Liver (tissue), 9 donors: ENCODE results near the gene WDR17. TPM values are rescaled to one million over a fixed set of nuclear protein-coding genes. Genes with fewer than 3 reads are reported as not detected.
A peak's percentile ranks its signal among the peaks of the same experiment; 100 is the strongest.

ENCODE experiments used
- DNase-seq: peaks from one replicate; pipeline ENCODE4 v3.0.0-alpha.2; 2017; ENCODE audit warnings: low spot score
- H3K27ac ChIP-seq, 2 donors: one replicate each; pipeline ENCODE4 v1.7.0; 2013; ENCODE audit warnings: inconsistent platforms in 2 of 2, low read length in 2 of 2, control low read depth in 1 of 2, low read depth in 1 of 2, mild to moderate bottlenecking in 1 of 2
- H3K27me3 ChIP-seq, 4 donors: one replicate each; pipeline versions ENCODE4 v1.6.1 to v1.7.0; 2013; ENCODE audit warnings: low read length in 3 of 4, inconsistent platforms in 1 of 4, mild to moderate bottlenecking in 1 of 4, moderate library complexity in 1 of 4; ENCODE audit not compliant: control insufficient read depth in 4 of 4, insufficient read depth in 4 of 4
- H3K36me3 ChIP-seq, 4 donors: one replicate each; pipeline versions ENCODE4 v1.6.1 to v1.7.0; 2013; ENCODE audit warnings: low read length in 3 of 4, mild to moderate bottlenecking in 3 of 4, low read depth in 1 of 4, moderate library complexity in 1 of 4; ENCODE audit not compliant: control insufficient read depth in 4 of 4, insufficient read depth in 3 of 4
- H3K4me1 ChIP-seq, 4 donors: one replicate each; pipeline versions ENCODE4 v1.6.1 to v1.7.0; 2013; ENCODE audit warnings: low read length in 3 of 4, mild to moderate bottlenecking in 3 of 4, moderate library complexity in 1 of 4; ENCODE audit not compliant: control insufficient read depth in 4 of 4, insufficient read depth in 4 of 4
- H3K4me3 ChIP-seq, 3 donors: one replicate each; pipeline versions ENCODE4 v1.6.1 to v1.7.0; 2013; ENCODE audit warnings: low read length in 3 of 3, control low read depth in 1 of 3, low read depth in 1 of 3, mild to moderate bottlenecking in 1 of 3
- H3K9ac ChIP-seq, 2 donors: one replicate each; pipeline ENCODE4 v1.7.0; 2013; ENCODE audit warnings: low read length in 2 of 2, mild to moderate bottlenecking in 2 of 2, moderate library complexity in 2 of 2, control low read depth in 1 of 2, low read depth in 1 of 2
- H3K9me3 ChIP-seq, 4 donors: one replicate each; pipeline versions ENCODE4 v1.6.1 to v1.7.0; 2013; ENCODE audit warnings: low read length in 3 of 4; ENCODE audit not compliant: control insufficient read depth in 4 of 4
- ATF3 ChIP-seq: IDR thresholded peaks from 2 replicates; pipeline ENCODE4 v1.6.1; 2016; ENCODE audit warnings: antibody characterized with exemption
- CTCF ChIP-seq: fragments of 150-350 bp; IDR thresholded peaks from 2 replicates; pipeline ENCODE4 v1.5.1; 2017; ENCODE audit warnings: improper control_type of control experiment, low read depth, low read length; ENCODE audit not compliant: missing input control
- EGR1 ChIP-seq, 2 donors: IDR thresholded peaks; 2 replicates each; pipeline ENCODE4 v1.6.1; 2016 to 2018; ENCODE audit warnings: antibody characterized with exemption in 2 of 2, low read depth in 2 of 2
- FOXA1 ChIP-seq: IDR thresholded peaks from 2 replicates; pipeline ENCODE4 v1.6.1; 2016; ENCODE audit warnings: antibody characterized with exemption
- FOXA2 ChIP-seq: IDR thresholded peaks from 2 replicates; pipeline ENCODE4 v1.6.1; 2016; ENCODE audit warnings: antibody characterized with exemption
- GABPA ChIP-seq, 2 donors: IDR thresholded peaks in 1 of 2; conservative IDR thresholded peaks in 1 of 2; 2 replicates each; pipeline ENCODE4 v1.6.1; 2016; ENCODE audit warnings: antibody characterized with exemption in 2 of 2, mild to moderate bottlenecking in 1 of 2, moderate library complexity in 1 of 2
- HNF4A ChIP-seq, 2 donors: conservative IDR thresholded peaks; 2 replicates each; pipeline ENCODE4 v1.6.1; 2016; ENCODE audit warnings: antibody characterized with exemption in 2 of 2, mild to moderate bottlenecking in 2 of 2
- HNF4G ChIP-seq: IDR thresholded peaks from 2 replicates; pipeline ENCODE4 v1.6.1; 2016; ENCODE audit warnings: antibody characterized with exemption
- JUND ChIP-seq, 2 donors: IDR thresholded peaks; 2 replicates each; pipeline ENCODE4 v1.6.1; 2016; ENCODE audit warnings: antibody characterized with exemption in 2 of 2
- MAX ChIP-seq: IDR thresholded peaks from 2 replicates; pipeline ENCODE4 v1.6.1; 2016; ENCODE audit warnings: antibody characterized with exemption
- NR2F2 ChIP-seq: IDR thresholded peaks from 2 replicates; pipeline ENCODE4 v1.6.1; 2016; ENCODE audit warnings: antibody characterized with exemption
- RAD21 ChIP-seq, 2 donors: IDR thresholded peaks; 2 replicates each; pipeline ENCODE4 v1.6.1; 2016; ENCODE audit warnings: antibody characterized with exemption in 2 of 2, mild to moderate bottlenecking in 2 of 2
- REST ChIP-seq: IDR thresholded peaks from 2 replicates; pipeline ENCODE4 v1.6.1; 2016; ENCODE audit warnings: antibody characterized with exemption, mild to moderate bottlenecking
- RXRA ChIP-seq, 2 donors: IDR thresholded peaks; 2 replicates each; pipeline ENCODE4 v1.6.1; 2017 to 2018; ENCODE audit warnings: antibody characterized with exemption in 2 of 2, mild to moderate bottlenecking in 1 of 2
- SP1 ChIP-seq: IDR thresholded peaks from 2 replicates; pipeline ENCODE4 v1.6.1; 2018; ENCODE audit warnings: antibody characterized with exemption, mild to moderate bottlenecking
- TAF1 ChIP-seq: conservative IDR thresholded peaks from 2 replicates; pipeline ENCODE4 v1.6.1; 2016; ENCODE audit warnings: antibody characterized with exemption, mild to moderate bottlenecking
- YY1 ChIP-seq: IDR thresholded peaks from 2 replicates; pipeline ENCODE4 v1.6.1; 2016; ENCODE audit warnings: antibody characterized with exemption, mild to moderate bottlenecking
- ZBTB33 ChIP-seq: IDR thresholded peaks from 2 replicates; pipeline ENCODE4 v1.6.1; 2016; ENCODE audit warnings: antibody characterized with exemption
- WGBS: extraction: QIAGEN DNeasy Blood & Tissue Kit; methylation state at CpG from one replicate; pipeline ENCODE4 v1.1.7; 2013; 5-methylcytosine and 5-hydroxymethylcytosine counted together
- polyA plus RNA-seq, 2 donors: library from polyadenylated mRNA; stranded (reverse) in 1 of 2; unstranded in 1 of 2; fragments of 200-250 nt in 1 of 2; fragments of >200 nt in 1 of 2; fragmentation: Nextera tagmentation in 1 of 2; extraction: Ambion mirVana in 1 of 2; gene quantifications; one replicate each; pipeline versions ENCODE4 v1.2.1 to v1.2.3, GENCODE V29; 2013 to 2015
- total RNA-seq, 2 donors: library from RNA; depleted of rRNA; stranded (reverse); fragments of >200 nt; gene quantifications; one replicate each; pipeline ENCODE4 v1.2.3, GENCODE V29; 2014
- donor health status: healthy.
- donor health status: healthy.
- donor health status: healthy.
- donor health status: healthy.
- donor health status: healthy.

Gene WDR17
- total and polyA plus RNA-seq, 4 donors = 0.14 to 0.84 (median 0.34) TPM

- TF ChIP-seq MAX (no peak), EGR1 (IDR thresholded peaks at IDR 0.05; ENCODE audit: low read depth in 2 of 2) (no peak), RXRA (IDR thresholded peaks at IDR 0.05) (no peak), FOXA2 (no peak), TAF1 (no peak), NR2F2 (no peak), SP1 (no peak), HNF4G (no peak), ATF3 (no peak), FOXA1 (no peak), JUND (IDR thresholded peaks at IDR 0.05) (no peak)
Measured at GRCh38 chr4:176053785-176054184, 11.9 kb upstream of the WDR17 start (continued).

GRCh38 chr4:176054942-176055341 lies 10.7 kb upstream of the WDR17 start:
- WGBS = 29% methylated on average over 2 of the region's 2 CpGs
- DNase-seq = no peak

GRCh38 chr4:176063718-176064117 lies 1.9 kb upstream of the WDR17 start:
- TF ChIP-seq GABPA (IDR thresholded peaks at IDR 0.05 in 1 of 2, conservative IDR thresholded peaks at IDR 0.05 in 1 of 2) (no peak), TAF1 (no peak), JUND (IDR thresholded peaks at IDR 0.05) (no peak), MAX (no peak), SP1 (no peak), ATF3 (no peak), RAD21 (IDR thresholded peaks at IDR 0.05) (no peak), FOXA1 (no peak), RXRA (IDR thresholded peaks at IDR 0.05) (no peak), HNF4A (conservative IDR thresholded peaks at IDR 0.05) (no peak), HNF4G (no peak), CTCF (no peak), EGR1 (IDR thresholded peaks at IDR 0.05; ENCODE audit: low read depth in 2 of 2) (no peak), FOXA2 (no peak), NR2F2 (no peak), ZBTB33 (no peak), YY1 (no peak), REST (no peak)
- peaks cover 0 to 6% (median 1%) of the 10 kb centered on the region in 4 donors for H3K4me1 ChIP-seq
- 78% methylated on average over 20 of the region's 20 CpGs for WGBS

More at GRCh38 chr4:176054942-176055341, 10.7 kb upstream of the WDR17 start:
- Histone ChIP-seq H3K4me1 (no peaks in the 10 kb centered on the region), H3K36me3 (no peaks in the 10 kb centered on the region), H3K4me3 (no peak overlapping the region), H3K27ac (no peak overlapping the region), H3K9ac (no peak overlapping the region), H3K9me3 (no peaks in the 10 kb centered on the region), H3K27me3 (no peaks in the 10 kb centered on the region)
- TF ChIP-seq NR2F2 (no peak), RAD21 (IDR thresholded peaks at IDR 0.05) (peak; percentile 62 to 67)

More at GRCh38 chr4:176063718-176064117, 1.9 kb upstream of the WDR17 start:
- no peaks in the 10 kb centered on the region for H3K9me3 ChIP-seq
- no peak for DNase-seq
- H3K9ac ChIP-seq = no peak overlapping the region
- H3K36me3 ChIP-seq = no peaks in the 10 kb centered on the region
- no peak overlapping the region for H3K27ac ChIP-seq
- H3K27me3 ChIP-seq = peaks cover 0 to 5% (median 0%) of the 10 kb centered on the region in 4 donors
- no peak overlapping the region for H3K4me3 ChIP-seq
